Astrocyte of the cerebellum (primary cell): ENCODE results near the gene SIK3.

Source experiments
- DNase-seq: peaks from one replicate; pipeline ENCODE4 v3.0.0-alpha.2; 2011; ENCODE audit warnings: low read depth
- H3K4me3 ChIP-seq: 2 replicates; pipeline ENCODE4 v1.5.1; 2011; ENCODE audit warnings: mild to moderate bottlenecking, low read depth, low read length, moderate library complexity
- CTCF ChIP-seq: IDR thresholded peaks from 2 replicates; pipeline ENCODE4 v1.5.1; 2012; ENCODE audit warnings: low read length, low read depth, moderate library complexity, mild to moderate bottlenecking; ENCODE audit errors: missing control alignments
- in situ Hi-C: cut with HindIII; loops from 2 replicates; pipeline ENCODE4 v1.10.0; 2017; ENCODE audit warnings: low sequenced_read_pairs

The SIK3 gene

GRCh38 chr11:116888024-116888423, 210.2 kb downstream of the SIK3 start:
- in situ Hi-C loops = loop anchor here (25.0 kb wide), 1 partner anchor 199 kb away; the partner anchor contains the start of gene SIK3
- no peak for TF ChIP-seq CTCF
- no peak for DNase-seq
- no peak overlapping the region for H3K4me3 ChIP-seq

GRCh38 chr11:116885951-116886655, 212.1 kb downstream of the SIK3 start:
- peak; percentile 33 for DNase-seq
- no peak overlapping the region for H3K4me3 ChIP-seq
- in situ Hi-C loops = loop anchor here (25.0 kb wide), 1 partner anchor 201 kb away; the partner anchor contains the start of gene SIK3
- no peak for TF ChIP-seq CTCF

- no peak for TF ChIP-seq CTCF
- peak; percentile 45 for DNase-seq
- no peak overlapping the region for H3K4me3 ChIP-seq
- in situ Hi-C loops = loop anchor here (25.0 kb wide), 1 partner anchor 205 kb away; the partner anchor contains the start of gene SIK3
Measured at GRCh38 chr11:116882386-116882785, 215.8 kb downstream of the SIK3 start.

- in situ Hi-C loops = loop anchor here (25.0 kb wide), 1 partner anchor 206 kb away; the partner anchor contains the start of gene SIK3
- DNase-seq = no peak
- no peak overlapping the region for H3K4me3 ChIP-seq
- no peak for TF ChIP-seq CTCF
Measured at GRCh38 chr11:116881143-116881542, 217.1 kb downstream of the SIK3 start.

- TF ChIP-seq CTCF = peak; percentile 78
- no peak overlapping the region for H3K4me3 ChIP-seq
- in situ Hi-C loops = loop anchor here (25.0 kb wide), 1 partner anchor 207 kb away; the partner anchor contains the start of gene SIK3
- DNase-seq = peak; percentile 73
Measured at GRCh38 chr11:116879800-116880625, 218.2 kb downstream of the SIK3 start.

GRCh38 chr11:116876656-116877055, 221.6 kb downstream of the SIK3 start:
- in situ Hi-C loops = loop anchor here (25.0 kb wide), 1 partner anchor 211 kb away; the partner anchor contains the start of gene SIK3
- no peak for TF ChIP-seq CTCF
- no peak overlapping the region for H3K4me3 ChIP-seq
- no peak for DNase-seq
